AG09309 (cell line): ENCODE results near the gene STARD4.

ENCODE experiments used
- DNase-seq: peaks from one replicate; pipeline ENCODE4 v3.0.0-alpha.2; 2010; ENCODE audit warnings: low read depth
- H3K4me3 ChIP-seq: 2 replicates; pipeline ENCODE4 v1.5.1; 2011; ENCODE audit warnings: mild to moderate bottlenecking, low read depth, low read length, moderate library complexity; ENCODE audit not compliant: control insufficient read depth
- TF ChIP-seq, protein P1 (sequence below): IDR thresholded peaks from 2 replicates; pipeline ENCODE4 v1.5.1; 2011; ENCODE audit warnings: mild to moderate bottlenecking, low read depth, low read length, inconsistent platforms; ENCODE audit not compliant: insufficient read depth, control insufficient read depth; ENCODE audit errors: missing control alignments

Gene STARD4

DNA sequence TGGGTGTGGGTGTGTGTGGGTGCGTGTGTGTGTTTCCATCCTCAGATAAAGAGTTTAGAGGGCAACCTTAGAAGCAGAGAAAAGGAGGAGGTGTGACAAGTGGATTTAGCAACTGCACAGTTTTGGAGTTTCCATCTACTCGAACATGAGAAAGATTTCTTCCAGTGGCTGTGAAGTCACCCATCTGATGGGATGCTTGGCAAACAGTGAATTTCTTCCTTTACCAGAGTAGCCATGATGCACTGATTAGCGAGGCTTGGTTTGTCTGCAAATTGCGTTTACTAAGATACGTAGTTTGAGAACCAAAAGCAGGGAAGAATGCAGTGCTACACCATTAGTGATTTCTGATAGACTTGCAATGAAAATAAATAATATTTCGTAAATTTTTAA lies 791 bp upstream of the STARD4 start:
- no peak for DNase-seq
- TF ChIP-seq, protein P1, sequence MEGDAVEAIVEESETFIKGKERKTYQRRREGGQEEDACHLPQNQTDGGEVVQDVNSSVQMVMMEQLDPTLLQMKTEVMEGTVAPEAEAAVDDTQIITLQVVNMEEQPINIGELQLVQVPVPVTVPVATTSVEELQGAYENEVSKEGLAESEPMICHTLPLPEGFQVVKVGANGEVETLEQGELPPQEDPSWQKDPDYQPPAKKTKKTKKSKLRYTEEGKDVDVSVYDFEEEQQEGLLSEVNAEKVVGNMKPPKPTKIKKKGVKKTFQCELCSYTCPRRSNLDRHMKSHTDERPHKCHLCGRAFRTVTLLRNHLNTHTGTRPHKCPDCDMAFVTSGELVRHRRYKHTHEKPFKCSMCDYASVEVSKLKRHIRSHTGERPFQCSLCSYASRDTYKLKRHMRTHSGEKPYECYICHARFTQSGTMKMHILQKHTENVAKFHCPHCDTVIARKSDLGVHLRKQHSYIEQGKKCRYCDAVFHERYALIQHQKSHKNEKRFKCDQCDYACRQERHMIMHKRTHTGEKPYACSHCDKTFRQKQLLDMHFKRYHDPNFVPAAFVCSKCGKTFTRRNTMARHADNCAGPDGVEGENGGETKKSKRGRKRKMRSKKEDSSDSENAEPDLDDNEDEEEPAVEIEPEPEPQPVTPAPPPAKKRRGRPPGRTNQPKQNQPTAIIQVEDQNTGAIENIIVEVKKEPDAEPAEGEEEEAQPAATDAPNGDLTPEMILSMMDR, result no peak
- peak overlapping the region; percentile 93 for H3K4me3 ChIP-seq

DNA sequence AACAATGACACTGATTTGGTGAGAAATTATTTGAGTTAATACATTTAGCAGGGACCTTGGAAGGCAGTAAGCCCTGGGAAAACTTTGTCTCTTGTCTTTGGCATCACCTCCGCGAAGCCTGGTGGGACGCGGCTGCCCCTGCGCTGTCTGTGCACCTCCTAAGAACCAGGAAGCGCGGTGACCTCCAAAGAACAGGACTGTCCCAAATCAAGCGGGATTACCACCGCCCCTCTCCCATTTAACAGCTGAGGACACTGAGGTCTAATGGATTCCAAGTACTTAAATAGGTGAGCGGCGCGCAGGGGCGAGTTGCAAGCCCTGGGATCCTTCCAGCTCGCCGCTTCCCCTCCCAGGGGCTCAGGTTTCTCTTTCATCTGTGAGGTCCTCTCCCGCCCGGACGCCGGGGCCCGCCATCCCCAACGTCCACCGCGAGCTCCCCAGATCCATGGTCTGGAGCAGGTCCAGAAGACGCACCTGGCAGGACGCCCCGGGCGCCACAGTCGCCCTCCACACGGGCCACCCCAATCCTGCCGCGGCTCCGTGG lies 432 bp downstream of the STARD4 start:
- peak overlapping the region; percentile 93 for H3K4me3 ChIP-seq
- TF ChIP-seq, protein P1, result no peak
- DNase-seq, result no peak

DNA sequence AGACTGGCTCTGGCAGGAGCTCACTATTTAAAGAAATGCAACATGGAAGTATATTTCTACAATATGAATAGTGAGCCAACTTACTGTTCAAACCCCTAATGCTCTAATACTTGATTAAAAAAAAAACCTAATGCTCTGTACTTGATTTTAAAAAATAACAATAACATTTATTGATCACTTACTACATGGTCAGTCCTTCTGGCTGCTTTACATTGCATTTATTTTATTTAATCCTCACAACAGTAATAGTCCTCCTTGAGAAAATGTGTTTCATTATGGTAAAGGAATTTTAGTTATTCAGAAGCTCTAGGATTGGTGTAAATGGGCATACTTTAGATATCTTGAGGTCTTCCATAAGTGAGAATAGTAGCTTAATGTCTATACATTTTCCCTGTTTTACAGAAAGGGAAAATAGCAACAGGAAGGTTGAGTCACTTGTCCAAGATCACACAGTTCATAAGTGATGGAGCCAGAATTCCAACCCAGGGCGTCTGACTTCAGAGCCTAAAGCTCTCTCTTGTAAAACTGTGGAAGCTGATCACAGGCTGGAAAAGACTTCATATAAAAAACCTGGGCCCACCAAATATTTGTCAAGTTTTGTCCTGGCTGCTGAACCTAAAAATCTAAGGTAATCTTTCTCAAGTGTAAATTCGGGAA lies 1.0 kb downstream of the STARD4 start:
- H3K4me3 ChIP-seq, result peak overlapping the region; percentile 93
- no peak for DNase-seq
- TF ChIP-seq, protein P1, result no peak

DNA sequence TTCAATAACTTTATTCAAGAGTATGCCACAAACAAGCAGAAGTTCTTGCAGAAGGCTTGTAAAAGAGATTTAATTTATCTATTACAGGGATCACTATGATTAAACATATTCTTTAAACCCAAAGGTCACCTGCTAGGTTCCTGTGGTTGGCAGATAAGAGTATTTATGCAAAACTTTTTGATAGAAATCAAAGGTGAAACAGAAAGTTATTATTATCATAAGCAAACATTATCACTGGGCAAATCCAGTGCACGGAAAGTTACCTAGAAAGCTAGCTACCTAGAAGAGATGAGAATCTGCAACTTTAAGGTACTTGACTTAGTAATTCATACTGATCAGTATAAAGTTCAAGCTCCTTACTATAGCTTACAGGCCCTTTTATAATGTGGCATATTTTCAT lies 3.2 kb downstream of the STARD4 start:
- TF ChIP-seq, protein P1, result no peak
- DNase-seq, result no peak

DNA sequence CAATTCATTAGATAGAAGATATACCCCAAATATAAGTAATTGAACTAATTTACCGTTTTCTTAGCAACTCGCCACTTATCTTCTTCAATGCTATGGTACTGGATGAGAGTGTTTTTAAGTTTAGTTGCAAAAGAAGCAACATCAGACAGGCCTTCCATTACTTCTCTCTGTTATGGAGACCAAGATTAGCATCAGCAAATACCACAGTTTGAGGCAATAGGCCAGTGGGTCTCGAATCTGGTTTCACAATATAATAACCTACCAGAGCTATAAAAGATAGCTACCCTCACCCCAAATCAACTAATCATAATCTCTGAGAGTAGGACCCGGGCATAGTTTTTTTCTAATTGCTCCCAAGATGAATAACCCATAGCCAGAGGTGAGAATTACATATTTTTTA lies 5.1 kb downstream of the STARD4 start:
- no peak overlapping the region for H3K4me3 ChIP-seq
- no peak for DNase-seq
- TF ChIP-seq, protein P1, result no peak

More for the DNA sequence above, 3.2 kb downstream of the STARD4 start:
- no peak overlapping the region for H3K4me3 ChIP-seq

DNA sequence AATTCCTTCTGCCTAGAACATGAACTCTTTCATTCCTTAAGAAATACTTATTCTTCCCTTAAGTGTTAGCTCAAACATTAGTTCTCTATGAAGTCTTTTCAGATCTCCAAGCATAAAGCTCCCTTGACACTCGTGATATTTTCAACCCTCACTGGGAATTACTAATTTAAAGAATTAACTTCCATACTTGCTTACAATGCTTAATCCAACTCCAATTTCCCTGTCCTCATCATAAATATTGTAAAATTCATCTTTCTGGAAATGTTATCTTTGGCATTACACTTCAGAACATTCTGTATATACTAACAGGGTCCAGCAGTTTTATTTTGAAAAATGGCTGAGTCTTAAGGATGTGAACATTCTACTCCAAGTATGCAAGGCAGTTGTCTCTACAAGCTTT lies 7.2 kb downstream of the STARD4 start:
- H3K4me3 ChIP-seq, result no peak overlapping the region
- TF ChIP-seq, protein P1, result no peak
- DNase-seq, result no peak
